DND-41 (cell line): Measurements from ENCODE around the gene FLNB.

Experiments
- ATAC-seq: fragments of 200-7000 bp; cut with Tn5 transposase; 3 replicates; pipeline ENCODE4 v1.9.1; 2021; ENCODE audit warnings: low read depth; ENCODE audit not compliant: insufficient read depth
- DNase-seq: peaks from one replicate; pipeline ENCODE4 v3.0.0-alpha.2; 2020
- H2AFZ ChIP-seq: 2 replicates; pipeline ENCODE4 v1.6.0; 2012; ENCODE audit warnings: low read depth, low read length
- H3K27ac ChIP-seq: 2 replicates; pipeline ENCODE4 v1.5.1; 2012; ENCODE audit warnings: low read length, inconsistent platforms
- H3K27me3 ChIP-seq: fragments of 200-600 bp; sonication (generic); 2 replicates; pipeline ENCODE4 v1.6.0; 2012; ENCODE audit warnings: low read length, mild to moderate bottlenecking, inconsistent platforms; ENCODE audit not compliant: insufficient read depth, poor library complexity
- H3K36me3 ChIP-seq: 2 replicates; pipeline ENCODE4 v1.5.1; 2012; ENCODE audit warnings: low read length, inconsistent platforms; ENCODE audit not compliant: insufficient read depth
- H3K4me1 ChIP-seq: 2 replicates; pipeline ENCODE4 v1.5.1; 2012; ENCODE audit warnings: mild to moderate bottlenecking, low read length; ENCODE audit not compliant: insufficient read depth
- H3K4me2 ChIP-seq: 2 replicates; pipeline ENCODE4 v1.6.0; 2012; ENCODE audit warnings: mild to moderate bottlenecking, moderate library complexity, low read length, inconsistent platforms; ENCODE audit not compliant: insufficient read depth
- H3K4me3 ChIP-seq, 2 experiments: fragments of 200-600 bp in 1 of 2; shearing (Covaris generic) in 1 of 2; 2 replicates each; pipeline ENCODE4 v1.5.1; 2012 to 2016; ENCODE audit warnings: inconsistent platforms in 2 of 2, low read length in 2 of 2, mild to moderate bottlenecking in 2 of 2, low read depth in 1 of 2, moderate library complexity in 1 of 2
- H3K79me2 ChIP-seq: 2 replicates; pipeline ENCODE4 v1.6.0; 2012; ENCODE audit warnings: low read length, inconsistent platforms; ENCODE audit not compliant: insufficient read depth
- H3K9ac ChIP-seq: 2 replicates; pipeline ENCODE4 v1.6.0; 2012; ENCODE audit warnings: low read depth, mild to moderate bottlenecking, inconsistent platforms, low read length, moderate library complexity
- H3K9me3 ChIP-seq: 2 replicates; pipeline ENCODE4 v1.5.1; 2012; ENCODE audit warnings: low read length, moderate library complexity, mild to moderate bottlenecking, inconsistent platforms; ENCODE audit not compliant: insufficient read depth, severe bottlenecking
- H4K20me1 ChIP-seq: 2 replicates; pipeline ENCODE4 v1.6.0; 2012; ENCODE audit warnings: low read length; ENCODE audit not compliant: insufficient read depth
- CTCF ChIP-seq: IDR thresholded peaks from 2 replicates; pipeline ENCODE4 v1.5.1; 2012; ENCODE audit warnings: borderline replicate concordance, low read length, moderate library complexity, mild to moderate bottlenecking; ENCODE audit not compliant: poor library complexity, severe bottlenecking; ENCODE audit errors: extremely low read depth
- EZH2 ChIP-seq: IDR thresholded peaks from 3 replicates; pipeline ENCODE4 v1.6.1; 2012; ENCODE audit warnings: borderline replicate concordance, low read depth, mild to moderate bottlenecking, moderate library complexity, low read length, inconsistent platforms; ENCODE audit not compliant: severe bottlenecking

The FLNB gene

GRCh38 chr3:58008141-58009025 is at the start of gene FLNB:
FLNB (plus strand) TSS chr3:58008422; CDS start chr3:58008565, 143 bp downstream.
- peak within 1 kb of the TSS; percentile 85 for H3K27ac ChIP-seq
- ATAC-seq, result peak; percentile 74
- peak within 1 kb of the TSS; percentile 72 for H3K9ac ChIP-seq
- H3K79me2 ChIP-seq, result peaks cover 50% of the 10 kb centered on the region
- H3K4me1 ChIP-seq, result peaks cover 53% of the 10 kb centered on the region
- peaks cover 22% of the 10 kb centered on the region; the same call in 1 of the 2 replicates for H4K20me1 ChIP-seq
- peak within 1 kb of the TSS; percentile 91 for H2AFZ ChIP-seq
- peak within 1 kb of the TSS; percentile 44 to 75 for H3K4me3 ChIP-seq
- H3K9me3 ChIP-seq, result no peaks in the 10 kb centered on the region
- H3K36me3 ChIP-seq, result peaks cover 12% of the 10 kb centered on the region; the same call in 1 of the 2 replicates
- H3K4me2 ChIP-seq, result peak within 1 kb of the TSS; percentile 85
- TF ChIP-seq CTCF, result peak; percentile 87
- TF ChIP-seq EZH2, result no peak
- H3K27me3 ChIP-seq, result no peaks in the 10 kb centered on the region
- peak; percentile 83 for DNase-seq

GRCh38 chr3:57958642-57959422 is 49.4 kb upstream of the FLNB start:
- no peaks in the 10 kb centered on the region for H3K4me1 ChIP-seq
- H3K79me2 ChIP-seq, result no peaks in the 10 kb centered on the region
- no peak overlapping the region for H3K4me3 ChIP-seq
- ATAC-seq (no peak), DNase-seq (no peak)
- no peak overlapping the region for H2AFZ ChIP-seq
- H3K27ac ChIP-seq, result no peak overlapping the region
- H3K4me2 ChIP-seq, result no peak overlapping the region
- no peaks in the 10 kb centered on the region for H3K9me3 ChIP-seq
- no peak for TF ChIP-seq CTCF
- no peak for TF ChIP-seq EZH2
- no peak overlapping the region for H3K9ac ChIP-seq
- no peaks in the 10 kb centered on the region for H4K20me1 ChIP-seq
- H3K36me3 ChIP-seq, result no peaks in the 10 kb centered on the region
- H3K27me3 ChIP-seq, result no peaks in the 10 kb centered on the region

GRCh38 chr3:57959423-57960173 is 48.6 kb upstream of the FLNB start:
- Histone ChIP-seq H3K9me3 (no peaks in the 10 kb centered on the region), H3K4me2 (no peak overlapping the region), H3K27ac (no peak overlapping the region), H3K4me1 (no peaks in the 10 kb centered on the region), H3K79me2 (no peaks in the 10 kb centered on the region), H3K36me3 (no peaks in the 10 kb centered on the region), H3K9ac (no peak overlapping the region), H4K20me1 (no peaks in the 10 kb centered on the region), H3K4me3 (no peak overlapping the region), H2AFZ (no peak overlapping the region), H3K27me3 (no peaks in the 10 kb centered on the region)
- no peak for DNase-seq
- ATAC-seq, result no peak
- TF ChIP-seq CTCF (no peak), EZH2 (no peak)
